Testis (tissue), 2 donors: ENCODE measurements around the gene SLC7A7.

Source experiments
- POLR2A ChIP-seq: fragments of 450-650 bp; IDR thresholded peaks from one replicate; pipeline ENCODE4 v1.6.1; 2017; ENCODE audit warnings: antibody characterized with exemption, mild to moderate bottlenecking, moderate library complexity
- TF ChIP-seq, protein P1 (sequence below), 3 experiments: fragments of 450-650 bp in 2 of 3; fragments of 200-600 bp in 1 of 3; sonication (generic) in 1 of 3; IDR thresholded peaks; one replicate each; pipeline ENCODE4 v1.5.1; 2016 to 2019; ENCODE audit warnings: antibody characterized with exemption in 3 of 3, mild to moderate bottlenecking in 2 of 3, moderate library complexity in 1 of 3

GRCh38 chr14:22839159-22839779 lies 24.0 kb upstream of the SLC7A7 start:
- TF ChIP-seq, protein P1, sequence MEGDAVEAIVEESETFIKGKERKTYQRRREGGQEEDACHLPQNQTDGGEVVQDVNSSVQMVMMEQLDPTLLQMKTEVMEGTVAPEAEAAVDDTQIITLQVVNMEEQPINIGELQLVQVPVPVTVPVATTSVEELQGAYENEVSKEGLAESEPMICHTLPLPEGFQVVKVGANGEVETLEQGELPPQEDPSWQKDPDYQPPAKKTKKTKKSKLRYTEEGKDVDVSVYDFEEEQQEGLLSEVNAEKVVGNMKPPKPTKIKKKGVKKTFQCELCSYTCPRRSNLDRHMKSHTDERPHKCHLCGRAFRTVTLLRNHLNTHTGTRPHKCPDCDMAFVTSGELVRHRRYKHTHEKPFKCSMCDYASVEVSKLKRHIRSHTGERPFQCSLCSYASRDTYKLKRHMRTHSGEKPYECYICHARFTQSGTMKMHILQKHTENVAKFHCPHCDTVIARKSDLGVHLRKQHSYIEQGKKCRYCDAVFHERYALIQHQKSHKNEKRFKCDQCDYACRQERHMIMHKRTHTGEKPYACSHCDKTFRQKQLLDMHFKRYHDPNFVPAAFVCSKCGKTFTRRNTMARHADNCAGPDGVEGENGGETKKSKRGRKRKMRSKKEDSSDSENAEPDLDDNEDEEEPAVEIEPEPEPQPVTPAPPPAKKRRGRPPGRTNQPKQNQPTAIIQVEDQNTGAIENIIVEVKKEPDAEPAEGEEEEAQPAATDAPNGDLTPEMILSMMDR (IDR thresholded peaks at IDR 0.05), result no peak
- TF ChIP-seq POLR2A, result no peak
